NCI-H82 (cell line): Measurements from ENCODE around the gene CNTN3.

Experiments used
- DNase-seq: peaks from one replicate; lab custom pipeline; 2025; lab: John Stamatoyannopoulos, UW

The CNTN3 gene

DNA sequence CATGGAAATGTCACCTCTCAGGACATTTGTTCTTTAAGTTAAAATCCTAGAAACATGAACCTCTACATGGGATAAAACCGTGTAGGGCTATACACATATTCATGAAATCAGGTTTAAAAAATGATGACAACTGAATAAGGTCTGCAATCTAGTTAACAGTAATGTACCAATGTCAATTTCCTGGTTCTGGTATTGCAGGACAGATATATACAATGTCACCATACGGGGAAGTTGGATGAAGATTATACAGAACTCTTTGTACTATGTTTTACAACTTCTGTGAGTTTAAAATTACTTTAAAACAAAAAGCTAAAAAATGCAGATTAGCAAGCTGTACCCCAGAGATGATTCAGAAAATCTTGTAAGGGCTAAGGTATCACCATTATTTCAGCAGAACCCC lies 6.7 kb downstream of the CNTN3 start:
- no peak for DNase-seq

DNA sequence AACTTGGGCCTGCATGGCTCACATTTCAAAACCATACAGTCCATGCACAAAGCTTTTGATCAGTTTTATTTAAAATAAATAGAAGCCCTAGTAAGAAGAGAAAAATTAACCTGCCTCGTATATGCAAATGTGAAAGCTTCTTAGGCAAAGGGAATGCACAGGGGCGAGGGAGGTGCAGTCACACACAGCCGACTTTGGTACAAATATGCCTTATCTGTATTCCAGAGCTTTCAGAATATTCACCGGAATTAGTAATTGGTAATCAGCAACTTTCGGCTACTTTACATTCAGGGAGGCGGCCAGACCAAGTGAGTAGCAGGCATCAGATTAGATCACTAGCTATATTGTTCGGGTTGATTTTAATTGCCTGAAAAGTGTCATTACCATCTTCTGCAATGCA lies 7.5 kb downstream of the CNTN3 start:
- DNase-seq = no peak

DNA sequence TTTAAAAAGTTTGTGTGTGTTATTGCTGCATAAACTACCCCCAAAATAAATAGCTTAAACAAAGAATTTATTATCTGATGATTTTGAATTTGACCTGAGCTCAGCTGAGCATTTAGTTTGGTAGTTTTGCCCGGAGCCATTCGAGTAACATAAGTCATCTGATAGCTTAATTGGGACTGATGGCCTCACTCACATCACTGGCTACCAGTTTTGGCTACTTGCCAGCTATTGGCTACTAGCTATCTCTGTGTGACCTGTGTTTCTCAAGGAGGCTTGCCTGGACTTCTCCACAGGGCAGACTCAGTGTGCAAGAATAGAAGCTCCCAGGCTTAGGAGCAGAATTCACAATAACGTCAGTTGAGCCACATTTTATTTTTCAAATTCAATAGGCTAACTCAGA lies 9.0 kb downstream of the CNTN3 start:
- DNase-seq = no peak

DNA sequence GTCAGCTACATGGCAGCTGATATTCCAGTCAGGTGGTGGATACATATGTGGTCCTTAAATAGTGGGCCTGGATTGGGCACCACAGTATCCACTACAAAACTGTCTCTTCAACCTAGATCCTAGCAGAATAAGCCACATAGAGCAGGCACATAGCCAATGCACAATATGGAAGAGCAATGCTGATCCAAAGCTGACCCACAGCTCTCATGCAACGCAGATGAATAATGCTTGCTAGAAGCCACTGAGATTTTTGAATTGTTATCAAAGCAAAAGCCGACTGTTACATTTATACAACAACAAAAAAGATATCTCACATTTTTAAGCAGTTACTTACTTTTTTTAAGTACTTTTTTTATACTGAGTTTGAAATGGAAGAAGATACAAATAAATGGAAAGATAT lies 11.2 kb downstream of the CNTN3 start:
- no peak for DNase-seq

DNA sequence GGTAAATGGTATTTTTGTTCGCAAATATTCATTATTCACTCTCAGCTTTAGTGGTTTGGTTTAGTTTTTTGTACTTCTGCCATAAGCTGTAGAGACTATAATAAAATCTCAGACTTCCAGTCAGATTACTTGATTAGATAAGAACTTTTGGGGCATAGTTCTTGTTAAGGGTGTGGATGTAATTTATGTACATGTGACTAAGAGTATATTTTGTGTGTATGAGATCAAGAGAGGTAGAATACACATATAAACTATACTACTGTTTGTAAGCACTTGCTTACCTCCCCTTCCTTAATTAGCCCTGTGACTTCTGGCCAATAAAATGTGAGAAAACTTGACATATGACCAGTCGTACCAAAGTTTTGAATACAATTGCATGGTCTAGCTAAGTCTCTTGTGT lies 12.0 kb downstream of the CNTN3 start:
- DNase-seq = no peak

DNA sequence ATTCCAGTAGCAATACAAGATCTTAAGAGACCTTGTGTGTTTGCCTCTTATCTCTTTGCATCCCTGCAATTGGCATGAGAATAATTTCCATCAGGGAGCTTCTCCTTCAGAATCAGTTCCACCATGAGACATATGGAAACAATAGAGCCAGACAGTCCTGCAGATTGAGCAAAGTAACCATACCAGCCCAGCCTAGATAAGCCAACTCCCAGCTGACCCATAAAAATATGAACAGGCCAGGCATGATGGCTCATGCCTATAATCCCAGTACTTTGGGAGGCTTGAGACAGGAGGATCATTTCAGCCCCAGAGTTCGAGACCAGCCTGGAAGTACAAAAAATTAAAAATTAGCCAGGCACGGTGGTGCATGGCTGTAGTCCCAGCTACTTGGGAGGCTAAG lies 12.7 kb downstream of the CNTN3 start:
- no peak for DNase-seq

DNA sequence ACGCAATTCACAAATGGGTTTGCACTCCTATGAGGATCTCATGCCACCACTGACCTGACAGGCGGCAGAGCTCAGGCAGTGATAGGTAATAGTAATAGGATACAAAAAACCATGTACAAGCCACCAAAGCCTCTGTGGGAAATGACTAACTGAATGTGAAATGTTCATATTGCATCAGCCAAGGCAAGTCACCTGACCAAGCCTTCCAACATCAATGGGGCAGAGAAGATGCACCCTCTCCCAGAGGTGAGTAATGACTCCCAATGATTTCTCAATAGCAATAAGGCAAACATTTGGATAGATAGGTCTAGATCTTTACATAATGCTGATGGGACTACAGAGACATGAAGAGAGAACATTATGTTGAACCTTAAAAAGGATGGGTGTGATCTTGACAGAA lies 14.9 kb downstream of the CNTN3 start:
- DNase-seq = no peak

DNA sequence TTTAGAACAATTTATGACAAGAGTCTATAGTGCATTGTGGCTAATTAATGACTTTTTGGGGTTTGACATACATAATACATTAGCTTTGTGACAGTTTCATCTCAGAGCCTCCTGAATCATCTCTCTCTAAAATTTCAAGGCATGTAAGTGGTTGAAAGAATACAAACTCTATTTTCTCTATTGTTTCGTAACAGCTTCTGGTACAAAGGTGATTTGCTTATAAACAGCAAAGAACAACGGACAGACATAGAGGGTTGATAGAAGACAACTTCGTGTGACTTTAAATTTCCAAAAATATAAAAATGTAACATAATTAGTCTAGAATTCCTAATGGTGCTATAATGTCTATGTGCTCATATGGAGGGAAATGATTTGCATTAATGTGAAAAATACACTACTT lies 21.3 kb downstream of the CNTN3 start:
- no peak for DNase-seq

DNA sequence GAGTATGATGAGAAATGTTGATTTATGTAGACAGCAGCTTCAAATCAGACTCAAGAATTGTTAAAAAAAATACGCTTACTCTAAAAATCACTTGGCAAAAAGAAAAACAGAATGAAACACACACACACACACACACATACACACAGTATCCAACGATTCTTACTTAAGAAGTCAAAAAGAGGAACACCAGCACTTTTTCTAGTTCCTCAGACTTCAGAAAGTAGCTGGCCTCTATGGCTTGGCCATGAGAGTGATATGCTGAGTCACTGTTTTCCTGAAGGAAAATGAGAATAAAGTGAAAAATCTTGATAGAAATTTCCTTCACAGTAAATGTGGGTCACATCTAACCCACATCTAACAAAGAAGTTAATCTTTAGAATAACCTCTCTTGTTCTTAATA lies 22.1 kb downstream of the CNTN3 start:
- DNase-seq = no peak

DNA sequence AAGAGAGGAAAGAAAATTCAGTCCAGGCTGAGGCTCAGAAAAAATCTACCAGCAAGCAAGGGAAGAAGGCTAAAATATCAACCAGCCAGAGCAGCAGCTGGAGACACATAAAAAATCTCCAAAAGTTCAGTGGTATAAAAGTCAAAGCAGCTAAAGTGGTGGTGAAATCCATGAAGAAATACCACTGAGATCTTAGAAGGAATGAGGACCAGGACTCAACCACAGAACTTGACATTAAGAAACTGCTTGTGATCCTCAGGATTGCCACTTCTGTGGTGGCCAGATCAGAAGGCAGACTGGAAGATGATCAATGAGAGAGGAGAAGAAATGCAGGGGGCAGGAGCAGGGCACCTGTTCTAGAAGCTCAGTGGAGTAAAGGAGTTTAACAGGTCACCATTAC lies 22.5 kb downstream of the CNTN3 start:
- no peak for DNase-seq

DNA sequence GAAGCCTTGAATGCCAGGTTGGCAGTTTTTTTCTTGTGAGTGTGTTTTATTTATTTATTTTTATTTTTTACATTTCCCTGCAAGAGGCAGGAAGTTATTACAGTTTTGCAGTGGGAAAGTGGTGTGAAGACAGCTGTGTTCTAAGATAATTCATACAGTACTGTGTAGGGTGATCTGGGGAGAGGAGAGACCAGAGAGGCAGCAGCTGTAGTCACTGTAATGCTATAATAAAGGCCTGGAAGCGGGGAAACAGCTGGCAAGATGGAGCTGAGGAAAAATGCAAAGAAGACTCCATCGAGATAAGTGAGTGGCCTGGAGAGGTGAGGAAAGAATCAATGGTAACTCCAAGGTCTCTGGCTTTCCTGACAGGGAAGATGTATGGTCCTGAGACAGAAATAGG lies 23.1 kb downstream of the CNTN3 start:
- no peak for DNase-seq

DNA sequence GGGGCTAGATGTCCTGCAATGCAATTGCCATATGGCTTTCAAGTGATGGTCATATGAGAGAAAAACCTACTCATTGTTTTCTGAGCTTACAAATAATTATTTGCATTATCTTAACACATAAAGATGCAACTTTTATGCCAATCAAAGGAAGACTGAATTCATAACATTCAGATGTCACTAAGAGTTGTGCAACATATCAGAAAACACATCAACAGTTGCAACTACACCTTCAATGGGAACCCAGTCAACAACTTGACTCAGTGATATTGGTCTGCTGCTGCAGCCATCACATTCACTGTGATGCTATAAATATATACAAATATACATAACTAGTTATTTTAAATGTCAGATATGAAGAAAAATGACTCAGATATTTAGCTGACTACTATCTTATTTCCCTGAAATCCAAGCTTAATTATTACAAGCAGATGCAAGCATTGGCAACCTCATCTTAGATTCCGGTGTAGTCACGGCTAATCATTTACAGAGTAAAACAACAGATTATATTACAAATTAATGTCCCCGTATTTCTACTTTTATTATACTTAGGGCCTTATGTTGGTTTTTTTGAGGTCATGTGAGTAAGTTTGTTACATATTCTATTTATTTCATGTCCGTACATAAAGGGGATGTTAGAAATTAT lies 23.7 kb downstream of the CNTN3 start:
- DNase-seq = no peak

DNA sequence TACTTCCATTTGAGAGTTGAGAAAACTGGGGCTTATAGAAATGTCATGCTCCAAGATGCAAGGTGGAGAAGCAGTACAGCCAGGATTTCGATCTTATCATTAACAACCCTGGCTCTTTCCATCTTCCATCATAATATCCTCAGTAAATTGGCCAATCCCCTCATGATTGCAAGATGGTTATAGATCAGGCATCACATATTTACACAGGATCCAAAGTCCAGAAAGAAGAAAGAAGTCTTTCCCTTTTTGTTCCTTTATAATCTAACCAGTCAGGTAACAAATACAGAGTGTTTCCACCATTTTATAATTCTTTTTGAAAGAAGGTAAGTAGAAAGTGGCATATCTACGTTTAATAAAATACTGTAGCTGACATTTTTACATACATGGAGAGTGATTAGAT lies 29.7 kb downstream of the CNTN3 start:
- DNase-seq = no peak

DNA sequence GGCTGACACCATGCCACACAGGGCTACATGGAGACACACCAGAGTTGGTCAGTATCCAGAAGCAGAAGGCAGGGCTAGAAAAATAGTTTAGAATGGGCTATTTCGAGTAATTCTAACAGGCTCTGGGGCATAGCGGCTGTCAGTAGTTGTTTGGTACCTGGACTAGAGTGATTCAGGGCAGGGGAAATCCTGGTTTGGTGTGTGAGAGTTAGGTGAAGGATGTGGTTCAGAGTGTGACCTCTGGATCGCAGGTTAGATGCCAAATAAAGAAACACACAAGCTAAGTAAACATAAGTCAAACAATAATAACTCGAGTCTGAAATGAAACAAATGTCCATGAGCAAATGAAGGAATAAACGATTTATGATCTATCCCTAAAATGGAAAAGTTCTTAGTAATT lies 31.5 kb downstream of the CNTN3 start:
- DNase-seq = no peak

DNA sequence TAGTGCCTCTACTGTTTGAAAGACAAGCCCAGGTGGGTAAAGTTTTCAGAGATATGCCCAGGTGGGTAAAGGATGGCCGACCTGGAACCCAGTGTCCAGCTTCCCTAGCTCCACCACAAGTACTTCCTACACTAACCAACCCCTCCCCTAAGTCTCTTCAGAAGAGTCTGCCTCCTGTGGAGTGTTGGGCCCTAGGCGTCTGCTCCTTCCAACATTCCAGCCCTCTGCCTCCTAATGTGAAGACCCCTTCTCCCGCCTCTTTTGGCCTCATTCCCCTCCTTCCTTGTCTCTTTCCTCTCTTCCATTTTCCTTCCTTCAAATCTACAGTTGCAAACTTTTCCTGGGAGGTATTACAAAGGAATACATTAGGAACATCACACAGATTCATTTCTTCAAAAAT lies 38.6 kb downstream of the CNTN3 start:
- no peak for DNase-seq

DNA sequence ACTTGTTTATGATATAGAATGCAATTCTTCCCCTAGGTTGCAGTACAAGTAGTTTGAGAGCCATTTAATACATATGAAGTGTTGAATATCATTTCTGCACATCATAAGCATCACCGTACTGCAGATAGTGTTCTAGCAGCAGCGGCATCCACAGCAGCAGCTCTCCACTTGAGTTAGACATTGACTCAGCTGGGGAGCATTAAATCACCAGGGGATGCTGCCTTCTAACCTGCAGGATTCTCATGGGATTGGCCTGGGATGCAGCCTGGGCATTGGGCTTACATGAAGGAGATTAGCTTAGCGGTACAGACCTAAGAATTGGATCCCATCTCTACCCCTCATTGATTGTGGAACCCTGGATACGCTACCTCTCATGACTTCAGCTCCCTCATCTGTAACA lies 43.3 kb downstream of the CNTN3 start:
- DNase-seq = peak; percentile 5
